ENCODE results near the gene MSL2. TPM values are rescaled to one million over a fixed set of nuclear protein-coding genes. Genes with fewer than 3 reads are reported as not detected.
A peak's percentile ranks its signal among the peaks of the same experiment; 100 is the strongest.
"Not testable (repeated sequence)": the region's sequence is repeated elsewhere in the genome, so short reads cannot be mapped to it uniquely, and the experiment has no call there.

Gene MSL2
- total RNA-seq (2014; rRNA removed; shearing (Covaris generic)) = 12.0 and 31.7 TPM in 2 replicates

- no peak for DNase-seq (ENCODE audit: low spot score)
- in situ Hi-C loops (cut with HindIII; ENCODE audit: low sequenced_read_pairs) = loop anchor here (10.0 kb wide), 1 partner anchor 61 kb away; no protein-coding TSS in a partner anchor
Measured at GRCh38 chr3:136196064-136196400, at the start of gene MSL2. Gene MSL2 (minus strand): TSS chr3:136196335. CDS start chr3:136195113, 1,222 bp downstream.

GRCh38 chr3:136245691-136246090, 49.6 kb upstream of the MSL2 start:
- DNase-seq (ENCODE audit: low spot score) = no peak
- in situ Hi-C loops (cut with HindIII; ENCODE audit: low sequenced_read_pairs) = no loop called here

GRCh38 chr3:136239094-136239493, 43.0 kb upstream of the MSL2 start:
- no peak for DNase-seq (ENCODE audit: low spot score)
- in situ Hi-C loops (cut with HindIII; ENCODE audit: low sequenced_read_pairs) = no loop called here

GRCh38 chr3:136237961-136238649, 42.0 kb upstream of the MSL2 start:
- in situ Hi-C loops (cut with HindIII; ENCODE audit: low sequenced_read_pairs) = no loop called here

GRCh38 chr3:136237103-136237502, 41.0 kb upstream of the MSL2 start:
- in situ Hi-C loops (cut with HindIII; ENCODE audit: low sequenced_read_pairs) = no loop called here
- DNase-seq (ENCODE audit: low spot score) = no peak

More at GRCh38 chr3:136237961-136238649, 42.0 kb upstream of the MSL2 start:
- no peak for DNase-seq (ENCODE audit: low spot score)

GRCh38 chr3:136236109-136236508, 40.0 kb upstream of the MSL2 start:
- DNase-seq (ENCODE audit: low spot score) = no peak
- in situ Hi-C loops (cut with HindIII; ENCODE audit: low sequenced_read_pairs) = no loop called here

GRCh38 chr3:136235545-136235944, 39.4 kb upstream of the MSL2 start:
- no peak for DNase-seq (ENCODE audit: low spot score)
- in situ Hi-C loops (cut with HindIII; ENCODE audit: low sequenced_read_pairs) = no loop called here

- in situ Hi-C loops (cut with HindIII; ENCODE audit: low sequenced_read_pairs) = no loop called here
- no peak for DNase-seq (ENCODE audit: low spot score)
Measured at GRCh38 chr3:136232413-136232812, 36.3 kb upstream of the MSL2 start.

- in situ Hi-C loops (cut with HindIII; ENCODE audit: low sequenced_read_pairs) = not testable (repeated sequence)
Measured at GRCh38 chr3:136222746-136223145, 26.6 kb upstream of the MSL2 start.

GRCh38 chr3:136211547-136211946, 15.4 kb upstream of the MSL2 start:
- DNase-seq (ENCODE audit: low spot score) = no peak
- in situ Hi-C loops (cut with HindIII; ENCODE audit: low sequenced_read_pairs) = no loop called here

More at GRCh38 chr3:136222746-136223145, 26.6 kb upstream of the MSL2 start:
- not testable (repeated sequence) for DNase-seq (ENCODE audit: low spot score)

GRCh38 chr3:136209921-136210320, 13.8 kb upstream of the MSL2 start:
- DNase-seq (ENCODE audit: low spot score) = no peak
- in situ Hi-C loops (cut with HindIII; ENCODE audit: low sequenced_read_pairs) = no loop called here

GRCh38 chr3:136207489-136208115, 11.5 kb upstream of the MSL2 start:
- no peak for DNase-seq (ENCODE audit: low spot score)
- in situ Hi-C loops (cut with HindIII; ENCODE audit: low sequenced_read_pairs) = no loop called here

- DNase-seq (ENCODE audit: low spot score) = not testable (repeated sequence)
- in situ Hi-C loops (cut with HindIII; ENCODE audit: low sequenced_read_pairs) = loop anchor here (10.0 kb wide), 1 partner anchor 64 kb away; no protein-coding TSS in a partner anchor
Measured at GRCh38 chr3:136199219-136199618, 3.1 kb upstream of the MSL2 start.

GRCh38 chr3:136198462-136199078, 2.4 kb upstream of the MSL2 start:
- in situ Hi-C loops (cut with HindIII; ENCODE audit: low sequenced_read_pairs) = loop anchor here (10.0 kb wide), 1 partner anchor 64 kb away; no protein-coding TSS in a partner anchor
- not testable (repeated sequence) for DNase-seq (ENCODE audit: low spot score)

GRCh38 chr3:136197159-136197793, 1.1 kb upstream of the MSL2 start:
- in situ Hi-C loops (cut with HindIII; ENCODE audit: low sequenced_read_pairs) = loop anchor here (10.0 kb wide), 1 partner anchor 62 kb away; no protein-coding TSS in a partner anchor

GRCh38 chr3:136196401-136197158, 445 bp upstream of the MSL2 start:
- in situ Hi-C loops (cut with HindIII; ENCODE audit: low sequenced_read_pairs) = loop anchor here (10.0 kb wide), 1 partner anchor 62 kb away; no protein-coding TSS in a partner anchor
- peak; percentile 98 for DNase-seq (ENCODE audit: low spot score)

More at GRCh38 chr3:136197159-136197793, 1.1 kb upstream of the MSL2 start:
- no peak for DNase-seq (ENCODE audit: low spot score)

GRCh38 chr3:136195258-136196063, 674 bp downstream of the MSL2 start:
- DNase-seq (ENCODE audit: low spot score) = peak; percentile 63
- in situ Hi-C loops (cut with HindIII; ENCODE audit: low sequenced_read_pairs) = loop anchor here (10.0 kb wide), 1 partner anchor 61 kb away; no protein-coding TSS in a partner anchor
